Left lung (tissue), 10 donors: ENCODE measurements around the gene DLG1. TPM values are rescaled to one million over a fixed set of nuclear protein-coding genes. Genes with fewer than 3 reads are reported as not detected.
A peak's percentile ranks its signal among the peaks of the same experiment; 100 is the strongest.

Source experiments
- ATAC-seq: fragments of 200-7000 bp; cut with Tn5 transposase; one replicate; pipeline ENCODE4 v1.9.1; 2020; ENCODE audit warnings: moderate library complexity
- DNase-seq, 4 donors: peaks; one replicate each; pipeline ENCODE4 v3.0.0-alpha.2; 2013 to 2020
- H3K27ac ChIP-seq, 2 donors: fragments of 200-600 bp; sonication (generic) in 1 of 2; one replicate each; pipeline versions ENCODE4 v1.5.0 to v1.8.0; 2020 to 2021
- H3K27me3 ChIP-seq, 2 donors: fragments of 200-600 bp; sonication (generic) in 1 of 2; one replicate each; pipeline versions ENCODE4 v1.5.0 to v1.8.0; 2020 to 2021
- H3K36me3 ChIP-seq, 2 donors: fragments of 200-600 bp; sonication (generic) in 1 of 2; one replicate each; pipeline versions ENCODE4 v1.5.0 to v1.8.0; 2020 to 2021
- H3K4me1 ChIP-seq, 2 donors: fragments of 200-600 bp; one replicate each; pipeline ENCODE4 v1.8.0; 2021
- H3K4me3 ChIP-seq, 2 donors: fragments of 200-600 bp; sonication (generic) in 1 of 2; one replicate each; pipeline versions ENCODE4 v1.5.0 to v1.8.0; 2020 to 2021; ENCODE audit warnings: mild to moderate bottlenecking in 1 of 2
- H3K9me3 ChIP-seq, 2 donors: fragments of 200-600 bp; sonication (generic) in 1 of 2; one replicate each; pipeline versions ENCODE4 v1.5.0 to v1.8.0; 2020 to 2021
- intact Hi-C, 2 donors: fragments of 100-400 bp; cut with DNase I; formaldehyde crosslinking; loops; one replicate each; pipeline versions ENCODE4 v1.11.2 to v1.14.2; 2022
- polyA plus RNA-seq, 6 donors: library from polyadenylated mRNA; unstranded; fragments of 120-200 nt; gene quantifications; one replicate each; pipeline ENCODE4 v1.2.1, GENCODE V29; 2013; ENCODE audit not compliant: insufficient read length in 6 of 6
- total RNA-seq, 2 donors: library from RNA; stranded (reverse); fragmentation: NEBNext Ultra II Directional; extraction: Animal tissue kit (Norgen Biotek cat#: 25700); gene quantifications; one replicate each; pipeline ENCODE4 v1.2.1, GENCODE V29; 2021
- TF ChIP-seq, protein P1 (sequence below), 2 donors: fragments of 200-600 bp; sonication (generic) in 1 of 2; IDR thresholded peaks; one replicate each; pipeline versions ENCODE4 v1.5.0 to v1.8.0; 2021; ENCODE audit warnings: antibody characterized with exemption in 2 of 2
- donor health status: DM: no; HTN: yes; CAD: no.
- donor health status: DM: no; HTN: no; CAD: no.

The DLG1 gene
- total and polyA plus RNA-seq, 8 donors: 71.0 to 89.9 (median 83.2) TPM

DNA sequence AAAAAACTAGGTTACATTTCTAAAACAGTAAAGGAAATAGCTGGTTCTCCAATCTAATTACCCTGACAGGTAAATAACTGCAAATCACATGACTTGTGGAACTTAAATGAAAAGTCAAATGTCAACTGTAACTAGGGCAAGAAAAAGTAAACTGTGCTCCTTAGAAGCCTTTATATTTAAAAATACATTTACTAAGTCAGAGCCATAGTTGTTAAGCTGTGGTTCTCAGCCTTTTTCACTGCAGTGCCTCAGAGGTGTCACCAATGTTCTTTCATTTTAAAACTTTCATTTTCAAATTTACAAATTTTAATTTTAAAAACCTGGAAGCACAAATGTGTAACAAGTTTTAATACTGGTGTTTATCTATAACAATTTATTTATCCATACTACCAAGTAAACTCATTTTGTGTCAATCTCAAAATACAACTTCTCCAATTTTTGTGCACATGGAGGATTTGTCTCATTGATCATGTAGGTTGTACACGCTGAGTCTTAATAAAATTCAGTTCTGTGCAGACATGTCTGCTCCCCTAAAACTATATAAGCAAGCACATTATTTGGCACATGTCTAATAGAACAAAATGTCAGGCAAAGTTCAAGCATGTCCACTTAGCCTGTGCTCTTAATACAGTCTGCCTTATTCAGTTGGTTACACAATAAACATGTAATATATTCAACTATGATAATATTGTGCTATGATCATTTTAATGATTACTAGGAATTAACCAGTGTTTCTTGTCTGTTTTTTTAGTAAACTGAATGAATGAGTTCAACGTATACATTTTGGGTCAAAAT is 70.4 kb downstream of the DLG1 start:
- Histone ChIP-seq H3K9me3 (no peaks in the 10 kb centered on the region), H3K27me3 (no peaks in the 10 kb centered on the region), H3K4me1 (peaks cover 0 to 25% of the 10 kb centered on the region in 2 donors), H3K4me3 (no peak overlapping the region), H3K27ac (no peak overlapping the region), H3K36me3 (no peaks in the 10 kb centered on the region)
- TF ChIP-seq, protein P1, sequence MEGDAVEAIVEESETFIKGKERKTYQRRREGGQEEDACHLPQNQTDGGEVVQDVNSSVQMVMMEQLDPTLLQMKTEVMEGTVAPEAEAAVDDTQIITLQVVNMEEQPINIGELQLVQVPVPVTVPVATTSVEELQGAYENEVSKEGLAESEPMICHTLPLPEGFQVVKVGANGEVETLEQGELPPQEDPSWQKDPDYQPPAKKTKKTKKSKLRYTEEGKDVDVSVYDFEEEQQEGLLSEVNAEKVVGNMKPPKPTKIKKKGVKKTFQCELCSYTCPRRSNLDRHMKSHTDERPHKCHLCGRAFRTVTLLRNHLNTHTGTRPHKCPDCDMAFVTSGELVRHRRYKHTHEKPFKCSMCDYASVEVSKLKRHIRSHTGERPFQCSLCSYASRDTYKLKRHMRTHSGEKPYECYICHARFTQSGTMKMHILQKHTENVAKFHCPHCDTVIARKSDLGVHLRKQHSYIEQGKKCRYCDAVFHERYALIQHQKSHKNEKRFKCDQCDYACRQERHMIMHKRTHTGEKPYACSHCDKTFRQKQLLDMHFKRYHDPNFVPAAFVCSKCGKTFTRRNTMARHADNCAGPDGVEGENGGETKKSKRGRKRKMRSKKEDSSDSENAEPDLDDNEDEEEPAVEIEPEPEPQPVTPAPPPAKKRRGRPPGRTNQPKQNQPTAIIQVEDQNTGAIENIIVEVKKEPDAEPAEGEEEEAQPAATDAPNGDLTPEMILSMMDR (IDR thresholded peaks at IDR 0.05): no peak
- ATAC-seq (peak; percentile 58), DNase-seq (no peak)
- intact Hi-C loops: no loop called here

DNA sequence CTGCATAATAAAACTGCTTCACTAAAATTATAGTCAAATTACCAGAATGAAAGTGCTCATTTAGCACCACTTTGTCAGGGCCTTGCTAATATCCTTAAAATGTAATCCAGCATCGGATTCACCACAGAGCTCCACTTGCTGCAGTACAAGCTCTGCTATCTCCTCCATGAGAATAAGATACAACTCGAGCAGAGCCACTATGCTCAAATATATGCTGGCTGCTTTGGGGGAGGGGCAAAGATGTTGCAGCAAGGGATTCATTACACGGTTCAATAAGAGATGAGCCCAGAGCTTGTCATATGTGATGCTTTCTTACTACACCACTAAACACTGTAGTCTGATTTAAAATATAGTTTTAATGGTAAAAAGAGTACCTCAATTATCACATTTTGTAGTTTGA is 72.2 kb downstream of the DLG1 start:
- Histone ChIP-seq H3K9me3 (no peaks in the 10 kb centered on the region), H3K27me3 (no peaks in the 10 kb centered on the region), H3K4me3 (no peak overlapping the region), H3K27ac (no peak overlapping the region), H3K4me1 (peaks cover 0 to 41% of the 10 kb centered on the region in 2 donors), H3K36me3 (no peaks in the 10 kb centered on the region)
- TF ChIP-seq, protein P1 (IDR thresholded peaks at IDR 0.05): no peak
- ATAC-seq: no peak
- DNase-seq: no peak
- intact Hi-C loops: no loop called here

DNA sequence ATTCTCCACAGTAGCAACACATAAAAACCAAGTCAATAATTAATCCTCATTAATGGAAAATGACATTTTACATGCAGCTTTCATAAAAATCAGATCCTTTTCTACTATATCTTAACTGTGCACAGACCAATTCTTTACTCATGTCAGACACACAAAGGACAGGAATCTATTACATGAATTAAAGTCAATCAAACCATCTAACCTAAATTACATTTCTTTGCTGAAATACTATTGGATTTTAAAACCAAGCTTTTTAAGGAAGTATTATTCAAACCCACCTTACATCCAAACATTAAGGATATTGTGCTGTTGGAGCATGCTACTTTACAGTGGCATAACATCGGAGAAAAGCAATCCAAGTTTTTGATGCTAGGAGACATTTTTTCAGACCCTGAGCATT is 72.8 kb downstream of the DLG1 start:
- ATAC-seq (no peak), DNase-seq (no peak)
- Histone ChIP-seq H3K4me3 (no peak overlapping the region), H3K9me3 (no peaks in the 10 kb centered on the region), H3K27ac (no peak overlapping the region), H3K4me1 (peaks cover 0 to 47% of the 10 kb centered on the region in 2 donors), H3K36me3 (no peaks in the 10 kb centered on the region), H3K27me3 (no peaks in the 10 kb centered on the region)
- intact Hi-C loops: no loop called here
- TF ChIP-seq, protein P1 (IDR thresholded peaks at IDR 0.05): no peak

DNA sequence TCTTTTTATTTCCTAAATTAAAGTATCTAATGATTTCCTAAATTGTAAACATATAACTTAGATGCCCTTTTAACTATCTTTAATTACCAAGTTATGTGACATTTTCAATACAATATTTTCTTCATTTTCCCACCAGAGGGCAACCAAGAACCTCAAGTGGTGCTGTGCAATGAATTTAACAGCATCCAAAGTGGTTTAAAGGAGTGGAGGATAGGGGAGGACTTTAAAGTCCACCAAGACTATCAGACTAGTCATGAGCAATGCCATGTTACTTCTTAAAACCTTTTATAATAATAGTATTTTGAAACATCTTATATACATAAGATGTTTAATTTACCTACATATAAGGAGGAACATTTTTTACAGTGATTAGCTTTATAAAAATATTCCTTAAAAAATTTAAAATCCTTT is 74.4 kb downstream of the DLG1 start:
- ATAC-seq: peak; percentile 60
- H3K27me3 ChIP-seq: no peaks in the 10 kb centered on the region
- H3K27ac ChIP-seq: no peak overlapping the region
- peak in 1 of 4 donors; percentile 51 for DNase-seq
- no peaks in the 10 kb centered on the region for H3K9me3 ChIP-seq
- TF ChIP-seq, protein P1 (IDR thresholded peaks at IDR 0.05): peak in 1 of 2 donors; percentile 42
- no peaks in the 10 kb centered on the region for H3K36me3 ChIP-seq
- peaks cover 0 to 47% of the 10 kb centered on the region in 2 donors for H3K4me1 ChIP-seq
- no peak overlapping the region for H3K4me3 ChIP-seq
- intact Hi-C loops: no loop called here

DNA sequence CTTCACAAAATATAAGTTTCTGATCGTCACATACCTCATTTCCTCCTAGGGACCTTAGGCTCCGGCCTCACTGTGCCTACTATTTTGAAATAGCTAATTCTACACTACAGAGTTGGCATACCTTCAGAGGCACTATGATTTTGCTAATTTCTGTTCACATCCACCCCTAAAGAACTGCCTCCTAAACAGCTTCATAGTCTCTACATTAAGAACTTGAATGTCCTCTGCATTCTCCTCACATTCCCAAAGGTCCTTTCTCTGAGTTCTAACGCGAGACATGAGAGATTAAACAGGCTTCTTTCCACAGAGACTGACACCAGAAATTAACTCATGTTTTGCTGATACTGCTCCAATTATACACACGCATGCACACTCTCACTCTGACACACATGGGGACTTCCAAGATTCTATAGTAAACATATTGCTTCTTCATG is 75.5 kb downstream of the DLG1 start:
- Histone ChIP-seq H3K36me3 (no peaks in the 10 kb centered on the region), H3K27ac (no peak overlapping the region), H3K4me3 (no peak overlapping the region), H3K27me3 (no peaks in the 10 kb centered on the region), H3K9me3 (no peaks in the 10 kb centered on the region), H3K4me1 (peaks cover 0 to 38% of the 10 kb centered on the region in 2 donors)
- ATAC-seq (peak; percentile 82), DNase-seq (peak in 1 of 4 donors; percentile 53)
- intact Hi-C loops: no loop called here
- TF ChIP-seq, protein P1 (IDR thresholded peaks at IDR 0.05): no peak
